22Rv1 (cell line): ENCODE measurements around the gene PAQR8.

ENCODE experiments used
- ZFX ChIP-seq: fragments of 450-650 bp; IDR thresholded peaks from 2 replicates; pipeline ENCODE4 v1.6.1; 2017; ENCODE audit warnings: antibody characterized with exemption, borderline replicate concordance
- TF ChIP-seq, protein P1 (sequence below): fragments of 450-650 bp; IDR thresholded peaks from 2 replicates; pipeline ENCODE4 v1.5.1; 2017; ENCODE audit warnings: mild to moderate bottlenecking

DNA sequence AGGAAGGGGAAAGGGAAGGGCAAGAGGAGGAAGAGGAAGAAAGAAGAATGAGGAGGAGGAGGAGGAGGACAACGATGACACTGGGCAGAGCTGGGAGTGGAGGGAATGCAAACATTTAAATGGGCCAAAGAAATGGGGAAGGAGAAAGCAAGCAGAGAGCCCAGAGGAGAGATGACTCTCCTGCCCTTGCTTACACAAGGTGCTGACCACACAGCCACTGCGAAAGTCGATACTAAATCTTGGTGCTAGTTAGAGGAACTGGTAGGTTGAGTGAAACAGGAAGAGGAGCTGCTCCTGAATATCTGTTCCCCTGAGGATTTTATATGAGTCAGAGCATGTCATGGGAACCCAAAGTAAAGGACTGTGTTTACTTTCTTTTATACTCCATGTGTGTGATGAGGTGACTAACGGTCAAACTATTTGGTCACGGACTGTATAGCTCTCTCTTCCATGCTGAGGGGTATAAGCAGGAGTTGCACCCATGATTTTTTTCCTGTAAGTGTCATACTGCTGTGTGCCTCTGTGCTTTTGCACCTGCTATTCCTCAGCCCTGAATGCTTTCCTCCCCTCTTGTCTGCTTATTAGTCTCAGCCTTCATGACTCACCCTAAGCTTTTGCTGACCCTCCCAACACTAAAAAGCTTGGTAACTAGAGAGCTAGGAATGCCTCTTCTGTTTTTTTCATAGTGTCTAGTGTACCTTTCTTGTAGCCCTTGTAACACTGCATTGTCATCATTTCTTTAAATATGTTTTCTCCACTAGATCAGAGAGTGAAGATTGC lies 9.5 kb upstream of the PAQR8 start:
- TF ChIP-seq, protein P1, sequence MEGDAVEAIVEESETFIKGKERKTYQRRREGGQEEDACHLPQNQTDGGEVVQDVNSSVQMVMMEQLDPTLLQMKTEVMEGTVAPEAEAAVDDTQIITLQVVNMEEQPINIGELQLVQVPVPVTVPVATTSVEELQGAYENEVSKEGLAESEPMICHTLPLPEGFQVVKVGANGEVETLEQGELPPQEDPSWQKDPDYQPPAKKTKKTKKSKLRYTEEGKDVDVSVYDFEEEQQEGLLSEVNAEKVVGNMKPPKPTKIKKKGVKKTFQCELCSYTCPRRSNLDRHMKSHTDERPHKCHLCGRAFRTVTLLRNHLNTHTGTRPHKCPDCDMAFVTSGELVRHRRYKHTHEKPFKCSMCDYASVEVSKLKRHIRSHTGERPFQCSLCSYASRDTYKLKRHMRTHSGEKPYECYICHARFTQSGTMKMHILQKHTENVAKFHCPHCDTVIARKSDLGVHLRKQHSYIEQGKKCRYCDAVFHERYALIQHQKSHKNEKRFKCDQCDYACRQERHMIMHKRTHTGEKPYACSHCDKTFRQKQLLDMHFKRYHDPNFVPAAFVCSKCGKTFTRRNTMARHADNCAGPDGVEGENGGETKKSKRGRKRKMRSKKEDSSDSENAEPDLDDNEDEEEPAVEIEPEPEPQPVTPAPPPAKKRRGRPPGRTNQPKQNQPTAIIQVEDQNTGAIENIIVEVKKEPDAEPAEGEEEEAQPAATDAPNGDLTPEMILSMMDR: no peak
- TF ChIP-seq ZFX: no peak
